GM12892 (cell line): ENCODE data around the gene CPA2.

Experiments
- POLR2A ChIP-seq: IDR thresholded peaks from 2 replicates; pipeline ENCODE4 v1.6.1; 2011; ENCODE audit warnings: low read depth, low read length, control low read depth
- POLR2AphosphoS5 ChIP-seq: IDR thresholded peaks from 2 replicates; pipeline ENCODE4 v1.6.1; 2011; ENCODE audit warnings: low read depth, low read length, control low read depth

DNA sequence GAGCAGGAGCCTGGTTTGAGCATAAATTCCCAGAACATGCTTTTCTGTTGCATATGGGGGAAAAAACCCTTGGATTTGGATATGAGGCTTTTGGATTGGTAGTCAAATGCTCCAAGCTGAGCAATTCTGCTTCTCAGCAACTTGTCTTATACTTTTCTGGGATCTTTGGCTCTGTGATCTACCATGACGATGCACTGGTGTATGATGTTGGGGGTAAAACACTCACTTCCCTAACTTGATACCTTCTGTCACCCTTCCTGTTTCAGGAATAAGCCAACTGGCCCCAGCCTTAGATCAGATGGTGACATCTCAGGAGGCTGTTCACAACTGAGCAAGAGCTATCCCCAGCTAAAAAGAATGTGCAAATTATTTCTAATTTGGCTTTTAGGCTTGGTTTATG is 13.2 kb downstream of the CPA2 start:
- TF ChIP-seq POLR2A, result no peak
- TF ChIP-seq POLR2AphosphoS5, result no peak
